HT-29 (cell line): ENCODE measurements around the gene TMEM51. TPM values are rescaled to one million over a fixed set of nuclear protein-coding genes. Genes with fewer than 3 reads are reported as not detected.

Source experiments
- DNase-seq: peaks from one replicate; pipeline ENCODE4 v3.0.0-alpha.2; 2015; ENCODE audit warnings: low spot score
- total RNA-seq: library from RNA; depleted of rRNA; stranded (reverse); fragments of >200 nt; shearing (Covaris generic); gene quantifications from 2 replicates; pipeline ENCODE4 v1.2.3, GENCODE V29; 2014; rRNA removed

The TMEM51 gene, protein sequence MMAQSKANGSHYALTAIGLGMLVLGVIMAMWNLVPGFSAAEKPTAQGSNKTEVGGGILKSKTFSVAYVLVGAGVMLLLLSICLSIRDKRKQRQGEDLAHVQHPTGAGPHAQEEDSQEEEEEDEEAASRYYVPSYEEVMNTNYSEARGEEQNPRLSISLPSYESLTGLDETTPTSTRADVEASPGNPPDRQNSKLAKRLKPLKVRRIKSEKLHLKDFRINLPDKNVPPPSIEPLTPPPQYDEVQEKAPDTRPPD
- total RNA-seq: 23.5 and 24.7 TPM in 2 replicates

DNA sequence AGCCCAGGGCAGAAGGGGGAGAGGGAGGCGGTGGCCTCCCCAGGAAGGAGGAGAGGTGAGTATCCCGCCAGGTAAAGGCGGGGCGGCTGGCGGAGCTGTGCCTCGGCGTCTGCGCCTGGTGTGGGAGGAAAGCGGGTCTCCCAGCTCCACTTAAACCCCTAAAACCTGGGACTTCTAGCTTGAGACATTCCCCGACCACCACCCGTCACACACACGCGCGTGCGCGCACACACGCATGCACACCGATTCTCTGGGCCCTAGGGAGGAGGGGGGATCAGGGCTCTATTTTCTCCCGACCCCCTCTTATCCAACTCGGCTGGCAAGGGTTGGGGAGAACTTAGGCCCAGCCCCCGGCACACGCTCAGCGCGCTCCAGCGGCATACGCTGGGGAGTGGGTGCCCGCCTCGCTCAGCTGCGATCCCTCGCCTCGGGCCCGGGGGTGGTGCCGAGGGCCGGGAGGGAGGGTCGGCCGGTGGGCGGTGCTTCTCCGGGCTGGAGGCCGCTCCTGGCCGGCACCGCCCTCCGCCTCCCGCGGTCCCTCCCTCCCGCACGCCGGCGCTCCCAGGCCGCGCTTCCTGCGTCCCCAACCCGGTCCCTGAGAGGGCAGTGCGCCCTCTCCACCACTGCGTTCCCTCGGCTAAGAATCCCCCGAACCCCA is at the start of gene TMEM51:
Gene TMEM51 (plus strand): TSS at position 564 of the 658 bp plus-strand sequence. CDS start 61,341 bp downstream, outside the sequence.
- DNase-seq: peak; percentile 78

DNA sequence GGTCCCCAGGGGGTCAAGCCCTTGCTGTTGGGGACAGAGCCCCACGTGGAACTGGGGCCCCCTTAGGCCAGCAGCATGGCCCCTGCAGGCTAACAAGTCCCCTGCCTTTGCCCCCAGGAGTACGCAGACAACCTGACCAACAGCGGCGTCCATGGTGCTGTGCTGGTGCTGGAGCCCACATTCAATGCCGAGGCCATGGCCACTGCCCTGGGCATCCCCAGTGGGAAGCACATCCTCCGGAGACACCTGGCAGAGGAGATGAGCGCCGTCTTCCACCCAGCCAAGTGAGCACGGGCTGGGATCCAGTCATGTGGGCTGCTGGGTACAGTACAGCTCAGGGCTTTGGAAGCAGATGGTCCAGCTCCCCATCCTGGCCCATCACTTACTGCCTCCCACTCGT is 49.6 kb upstream of the TMEM51 start:
- no peak for DNase-seq

DNA sequence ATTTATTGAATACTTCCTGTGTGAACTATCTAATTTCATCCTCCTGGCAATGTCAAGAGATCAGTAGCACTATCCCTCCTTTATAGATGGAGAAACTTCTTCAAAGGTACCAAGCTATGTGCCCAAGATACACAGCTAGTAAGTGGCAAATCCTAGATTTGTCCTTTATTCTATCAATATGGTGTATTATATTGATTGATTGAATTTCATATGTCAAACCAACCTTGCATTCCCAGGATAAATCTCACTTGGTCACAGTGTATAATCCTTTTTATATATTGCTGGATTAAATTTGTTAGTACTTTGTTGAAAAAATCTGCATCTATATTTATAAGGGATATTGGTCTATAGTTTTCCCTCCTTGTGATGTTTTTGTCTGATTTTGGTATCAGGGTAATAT is 48.8 kb upstream of the TMEM51 start:
- DNase-seq: no peak

DNA sequence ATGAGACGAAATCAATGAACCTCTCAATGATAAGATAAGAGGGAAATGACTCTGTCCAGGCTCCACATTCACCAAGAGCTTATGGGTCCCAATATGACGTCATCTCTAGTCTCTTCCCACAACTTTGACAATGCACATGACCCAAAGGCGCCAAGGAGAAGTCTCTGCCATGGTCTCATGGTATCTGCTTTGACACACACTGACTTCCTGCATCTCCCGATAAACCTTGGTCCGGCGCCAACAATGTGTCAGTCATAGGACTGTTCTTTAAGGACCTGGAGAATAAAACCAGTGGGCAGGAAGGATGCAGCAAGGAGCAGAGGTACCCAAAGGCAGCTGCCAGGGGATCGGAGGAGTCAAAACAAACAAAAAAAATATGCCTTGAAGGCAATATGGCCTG is 46.9 kb upstream of the TMEM51 start:
- DNase-seq: peak; percentile 30

DNA sequence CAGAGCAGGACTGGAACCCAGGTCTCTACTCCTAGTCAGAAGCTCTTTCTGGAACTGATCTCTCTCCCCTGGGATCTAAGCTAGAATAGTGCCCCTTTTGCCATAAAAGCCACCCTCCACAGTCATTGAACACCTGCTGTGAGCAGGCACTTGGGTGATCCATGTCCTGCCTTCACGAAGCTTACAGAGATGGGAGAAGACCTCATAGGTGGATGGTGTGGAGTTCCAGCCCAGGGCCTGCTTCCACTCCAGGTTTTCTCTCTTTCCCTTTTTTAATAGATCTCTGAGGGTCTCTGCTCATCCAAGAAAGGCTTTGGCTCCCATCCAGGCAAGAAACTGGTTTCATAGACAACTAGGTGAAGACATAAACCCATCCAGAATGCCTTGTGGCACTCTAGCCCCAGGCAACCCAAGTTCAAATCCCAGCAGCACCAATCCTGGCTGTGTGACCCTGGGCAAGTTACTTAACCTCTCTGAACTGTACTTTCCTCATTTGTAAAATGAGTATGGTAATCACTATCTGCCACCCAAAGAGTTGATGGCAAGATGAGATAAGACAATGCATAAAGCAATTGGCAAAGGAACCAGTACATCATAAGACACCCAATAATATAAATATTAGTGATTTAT is 46.4 kb upstream of the TMEM51 start:
- DNase-seq: no peak

DNA sequence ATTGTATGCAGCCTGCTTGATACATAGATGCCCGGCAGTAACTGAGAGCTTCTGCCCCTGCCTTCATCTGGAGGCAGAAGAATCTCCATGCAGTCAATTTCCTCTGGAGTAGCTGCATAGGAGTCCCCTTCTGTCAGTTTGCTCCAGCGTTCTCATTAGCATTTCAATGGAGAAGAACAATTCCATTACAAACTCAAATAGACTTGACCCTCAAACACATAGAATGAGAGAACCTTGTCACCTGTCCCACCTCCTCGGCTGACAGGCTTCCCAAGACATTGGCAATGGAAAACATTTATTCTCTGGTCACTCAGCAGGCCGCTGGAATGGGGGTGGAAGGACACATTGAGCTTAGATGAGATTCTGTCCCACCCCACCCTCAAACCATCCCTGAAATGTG is 45.6 kb upstream of the TMEM51 start:
- no peak for DNase-seq

DNA sequence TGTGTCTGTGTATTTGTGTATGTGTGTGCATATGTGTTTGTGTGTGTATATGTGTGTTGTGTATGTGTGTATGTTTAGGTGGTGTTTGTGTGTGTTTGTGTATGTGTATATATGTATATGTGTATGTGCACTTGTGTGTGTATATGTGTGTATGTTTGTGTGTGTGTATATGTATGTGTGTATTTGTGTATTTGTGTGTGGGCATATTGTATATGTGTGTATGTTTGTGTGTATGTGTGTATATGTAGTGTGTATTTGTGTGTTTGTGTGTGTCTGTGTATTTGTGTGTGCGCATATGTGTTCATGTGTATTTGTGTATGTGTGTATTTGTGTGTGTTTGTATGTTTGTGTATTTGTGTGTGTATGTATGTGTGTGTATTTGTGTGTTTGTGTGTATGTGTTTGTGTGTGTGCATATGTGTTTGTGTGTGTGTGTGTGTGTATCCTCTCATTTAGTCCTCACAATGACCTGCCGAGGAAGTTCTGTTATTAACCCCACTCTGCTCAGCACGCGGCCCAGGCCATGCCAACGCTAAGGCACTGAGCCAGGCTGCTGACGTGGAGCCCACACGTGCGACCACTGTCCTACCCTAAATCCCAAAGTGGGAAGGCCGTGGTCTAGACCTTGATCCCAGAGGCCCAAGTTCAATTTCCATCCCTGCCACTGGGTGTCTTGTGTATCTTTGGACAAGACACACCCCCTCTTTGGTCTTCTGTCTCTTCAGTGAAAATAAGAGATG is 43.2 kb upstream of the TMEM51 start:
- DNase-seq: no peak

DNA sequence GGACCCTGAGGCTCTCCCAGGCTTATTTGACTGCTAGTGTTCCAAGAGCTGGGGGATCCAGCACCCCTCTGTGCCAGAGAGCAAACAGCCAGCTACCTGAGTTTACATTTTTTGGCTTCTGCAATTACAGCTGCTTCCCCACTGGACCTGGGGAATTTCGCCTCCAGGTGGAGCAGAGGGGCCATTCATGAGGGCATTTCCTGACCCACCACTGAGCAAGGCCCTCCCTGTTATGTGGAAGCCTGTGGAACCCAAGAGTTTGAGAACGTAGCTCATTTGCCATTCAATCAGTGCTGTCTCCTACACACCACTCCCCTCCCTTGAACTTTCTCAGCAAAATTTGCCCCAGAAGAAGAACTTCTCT is 42.7 kb upstream of the TMEM51 start:
- no peak for DNase-seq

DNA sequence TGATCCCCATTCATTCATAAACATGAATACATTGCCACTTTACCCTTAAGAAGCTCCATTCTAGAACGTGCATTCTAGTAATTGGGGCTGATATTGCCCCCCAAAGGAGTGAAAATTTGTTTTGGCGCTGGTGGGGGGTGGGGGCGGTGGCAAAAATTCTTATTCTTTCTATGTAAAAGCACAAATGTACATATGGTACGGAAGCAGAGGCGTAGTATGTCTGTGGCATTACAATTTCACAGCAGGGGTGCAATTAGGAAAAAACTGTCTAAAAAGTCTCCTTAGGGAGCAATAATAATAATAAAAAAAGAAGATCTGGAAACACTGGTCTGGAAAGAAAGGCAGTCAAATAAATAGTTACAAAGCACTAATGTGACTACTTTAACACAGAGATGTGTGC is 40.4 kb upstream of the TMEM51 start:
- no peak for DNase-seq

DNA sequence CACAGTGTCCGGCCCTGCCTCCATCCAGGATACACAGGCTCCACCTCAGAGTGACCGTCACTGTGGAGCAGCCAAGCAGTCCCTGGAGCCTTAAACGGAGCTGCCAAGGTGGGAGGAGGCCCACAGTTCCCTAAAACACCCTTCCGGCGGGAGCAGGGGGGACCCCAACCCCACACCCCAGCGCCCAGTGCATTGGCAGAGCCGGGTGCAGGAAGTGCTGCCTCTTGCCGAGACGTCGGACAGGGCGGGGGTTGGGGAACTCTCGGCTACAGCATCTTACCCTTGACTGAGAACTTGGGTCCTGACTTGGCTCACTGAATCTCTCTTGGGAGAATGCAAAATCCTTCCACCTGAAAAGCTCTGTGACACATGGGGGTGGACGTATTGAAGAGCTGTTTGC is 38.7 kb upstream of the TMEM51 start:
- no peak for DNase-seq

DNA sequence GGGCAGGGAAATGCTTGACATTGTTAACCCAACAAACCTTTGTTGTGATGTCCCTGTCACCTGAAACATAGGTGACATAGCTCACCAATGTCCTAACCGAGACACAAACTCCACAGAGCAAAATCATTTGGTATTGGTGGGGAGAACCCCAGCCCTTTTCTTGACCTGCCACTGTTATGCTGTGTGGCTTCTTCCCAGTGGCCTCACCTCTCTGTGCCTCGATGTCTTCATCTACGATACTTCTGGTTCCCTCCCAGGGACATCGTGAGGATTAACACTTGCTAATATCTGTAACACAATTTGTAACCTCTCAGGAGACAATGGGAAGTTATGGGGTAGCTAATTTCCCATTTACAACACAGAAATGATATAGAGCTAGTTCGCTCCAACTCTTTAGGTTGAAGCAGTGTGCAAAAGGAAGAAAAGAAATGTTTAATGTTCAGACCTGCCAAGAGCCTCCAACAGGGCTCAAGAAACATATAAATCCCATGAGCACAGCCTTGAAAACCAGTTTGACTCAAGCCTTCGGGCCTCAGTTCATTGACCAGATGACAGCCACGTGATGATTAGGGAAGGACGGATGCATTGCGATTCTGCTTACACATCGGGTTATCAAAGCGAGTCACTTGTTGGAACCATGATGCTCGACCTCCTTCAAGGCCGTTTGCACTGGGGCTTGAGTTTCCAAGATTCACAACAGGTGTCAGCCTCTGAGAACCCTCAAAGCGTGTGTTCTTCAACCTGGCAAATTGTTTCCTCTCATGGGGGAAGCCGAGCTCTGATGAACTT is 37.8 kb upstream of the TMEM51 start:
- DNase-seq: no peak

DNA sequence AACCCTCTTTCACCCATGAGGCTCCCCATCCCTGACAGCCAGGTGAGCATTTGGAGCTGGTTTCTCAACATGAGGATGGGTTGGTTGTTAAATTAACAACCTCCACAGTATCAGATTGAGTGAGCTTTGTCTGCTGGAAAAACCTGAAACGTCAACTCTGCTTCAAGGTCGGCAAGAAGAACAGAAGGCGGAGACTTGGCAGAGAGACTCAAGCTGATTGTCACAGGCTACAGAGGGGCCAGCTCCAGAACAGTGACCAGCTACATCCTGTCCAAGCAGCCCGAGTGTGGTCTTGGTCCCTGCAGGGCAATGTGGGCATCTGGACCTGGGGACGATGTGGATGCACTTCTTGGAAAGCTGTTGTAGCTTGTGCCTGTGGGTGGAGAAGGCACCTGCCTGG is 36.6 kb upstream of the TMEM51 start:
- no peak for DNase-seq

DNA sequence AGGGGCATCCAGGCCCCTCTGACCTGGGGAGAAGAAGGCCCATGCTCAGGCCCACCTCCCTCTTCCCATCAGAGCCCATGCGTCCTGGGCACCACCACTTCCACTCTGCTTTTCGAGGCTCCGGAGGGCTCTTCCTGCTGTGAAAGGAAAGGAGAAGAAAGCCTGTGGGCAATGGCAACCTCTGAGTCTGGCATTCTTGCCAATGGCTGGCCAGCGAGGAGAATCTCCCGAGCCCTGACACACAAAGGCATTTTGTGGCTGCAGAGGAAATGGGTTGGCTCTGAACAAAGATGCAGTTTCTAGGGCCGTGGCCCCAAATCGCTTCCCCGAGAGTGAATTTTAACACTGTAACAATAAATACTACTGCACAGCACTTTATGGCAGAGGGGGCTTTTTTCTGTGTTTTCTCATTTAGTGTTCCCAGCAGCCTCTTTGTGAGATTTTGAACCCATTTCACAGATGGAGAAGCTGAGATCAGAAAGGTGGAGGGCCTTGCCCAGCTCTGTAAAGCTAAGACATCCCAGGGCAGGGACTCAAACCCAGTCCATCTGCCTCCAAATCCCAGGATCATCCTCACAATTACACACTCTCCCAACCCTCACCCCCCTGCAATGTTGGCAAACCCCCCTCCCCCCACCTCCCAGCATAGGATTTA is 35.7 kb upstream of the TMEM51 start:
- DNase-seq: no peak

DNA sequence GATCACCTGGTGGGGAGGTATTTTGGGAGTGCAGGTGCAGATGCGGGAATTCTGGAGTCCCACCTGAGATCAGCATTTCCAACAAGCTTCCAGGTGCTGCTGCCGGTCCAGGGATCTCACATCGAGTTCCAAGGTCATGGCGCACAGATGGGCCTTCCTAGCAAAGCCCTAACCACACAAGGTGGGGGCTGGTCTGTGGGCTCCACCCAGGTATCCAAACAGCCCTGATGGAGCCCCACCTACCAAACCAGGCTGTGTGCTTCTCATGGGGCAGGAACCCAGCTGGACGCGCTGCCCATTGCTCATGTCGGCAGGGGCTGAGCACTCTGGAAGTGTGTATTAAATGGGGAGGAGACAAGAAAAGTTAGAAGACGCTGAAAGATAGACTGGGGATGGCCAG is 35.0 kb upstream of the TMEM51 start:
- DNase-seq: no peak

DNA sequence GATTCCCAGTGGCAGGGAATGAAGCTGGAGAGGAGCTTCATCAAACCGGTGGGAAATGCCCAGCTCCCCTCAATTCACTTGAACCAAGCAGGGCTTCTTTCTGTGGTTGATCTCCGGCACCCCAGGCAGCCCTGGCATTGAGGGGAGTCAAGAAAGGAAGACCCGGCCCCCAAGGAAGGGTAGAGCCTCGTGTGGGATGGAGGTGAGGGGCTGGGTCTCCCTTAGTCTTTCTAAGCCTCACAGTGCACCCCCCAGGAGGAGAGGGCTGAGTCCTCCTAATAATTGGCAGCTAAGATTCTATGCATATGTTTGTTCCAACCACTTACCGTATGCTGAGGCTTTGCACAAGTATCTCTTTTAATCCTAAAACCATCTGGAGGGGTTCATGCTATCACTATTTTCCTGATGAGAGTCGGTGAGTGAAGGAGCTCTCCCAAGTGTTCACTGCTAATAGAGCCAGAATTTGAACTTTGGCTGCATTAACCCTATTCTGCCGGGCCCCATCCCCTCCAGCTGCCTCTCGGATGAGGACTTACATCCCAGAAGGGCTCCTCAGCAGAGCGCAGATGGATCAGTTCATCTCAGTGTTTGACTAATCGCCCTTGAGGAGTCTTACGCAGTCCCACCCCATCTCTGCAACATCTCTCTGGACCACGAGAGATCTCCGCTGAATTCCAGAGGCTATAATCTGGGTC is 33.1 kb upstream of the TMEM51 start:
- DNase-seq: no peak

DNA sequence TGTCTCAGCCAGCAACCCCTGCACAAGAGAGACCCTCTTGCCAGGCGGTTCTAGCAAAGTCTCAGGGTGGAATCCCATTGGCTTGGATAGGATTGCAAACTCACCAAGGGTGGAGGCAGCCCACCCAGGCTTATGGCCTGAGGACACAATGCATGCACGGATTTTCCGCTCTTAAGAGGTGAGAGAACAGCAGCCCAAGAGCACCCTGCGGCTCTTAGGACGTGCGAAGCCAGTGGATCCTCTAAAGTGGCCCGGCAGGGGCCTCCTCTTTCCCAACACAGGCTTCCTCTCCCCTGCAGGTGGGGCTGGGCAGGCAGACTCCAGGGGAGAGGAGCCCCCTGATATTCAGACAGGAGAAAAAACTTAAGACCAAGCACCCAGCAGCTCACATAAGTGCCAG is 31.2 kb upstream of the TMEM51 start:
- DNase-seq: no peak

DNA sequence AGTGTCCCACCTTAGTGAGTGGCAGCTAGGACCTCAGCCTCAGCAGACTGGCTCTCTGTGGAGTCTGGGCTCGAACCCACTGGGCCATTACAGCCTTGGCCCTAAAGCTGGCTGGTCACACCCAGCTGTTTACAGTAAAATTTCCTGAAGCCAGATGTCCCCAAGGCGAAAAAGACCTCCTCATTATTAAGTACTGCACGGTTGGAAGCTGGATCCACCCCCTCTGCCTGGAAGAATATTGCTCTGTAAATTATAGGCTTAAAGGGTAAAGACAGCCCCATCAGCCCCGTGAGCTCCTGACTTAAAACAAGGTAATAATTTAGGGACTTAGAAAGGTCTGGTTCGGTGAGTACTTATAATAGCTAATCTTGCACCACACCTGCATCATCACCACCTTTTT is 30.3 kb upstream of the TMEM51 start:
- no peak for DNase-seq

DNA sequence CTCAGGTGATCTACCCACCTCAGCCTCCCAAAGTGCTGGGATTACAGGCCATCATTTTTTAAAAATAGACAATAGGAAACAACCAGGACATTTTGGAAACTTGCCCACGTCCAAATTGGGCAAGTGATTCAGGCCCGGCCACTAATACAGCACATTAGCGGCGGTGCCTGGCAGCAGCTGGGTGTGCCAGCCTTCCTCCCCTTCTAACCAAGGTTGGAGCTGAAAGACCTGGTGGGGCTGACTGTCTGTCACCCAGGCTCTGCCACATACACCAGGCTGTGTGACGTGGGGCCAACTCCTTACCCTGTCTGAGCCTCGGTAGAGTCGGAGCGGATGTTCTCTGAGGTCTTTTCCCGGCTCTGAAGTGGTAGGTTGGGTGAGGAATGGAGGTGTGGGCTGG is 29.6 kb upstream of the TMEM51 start:
- no peak for DNase-seq

DNA sequence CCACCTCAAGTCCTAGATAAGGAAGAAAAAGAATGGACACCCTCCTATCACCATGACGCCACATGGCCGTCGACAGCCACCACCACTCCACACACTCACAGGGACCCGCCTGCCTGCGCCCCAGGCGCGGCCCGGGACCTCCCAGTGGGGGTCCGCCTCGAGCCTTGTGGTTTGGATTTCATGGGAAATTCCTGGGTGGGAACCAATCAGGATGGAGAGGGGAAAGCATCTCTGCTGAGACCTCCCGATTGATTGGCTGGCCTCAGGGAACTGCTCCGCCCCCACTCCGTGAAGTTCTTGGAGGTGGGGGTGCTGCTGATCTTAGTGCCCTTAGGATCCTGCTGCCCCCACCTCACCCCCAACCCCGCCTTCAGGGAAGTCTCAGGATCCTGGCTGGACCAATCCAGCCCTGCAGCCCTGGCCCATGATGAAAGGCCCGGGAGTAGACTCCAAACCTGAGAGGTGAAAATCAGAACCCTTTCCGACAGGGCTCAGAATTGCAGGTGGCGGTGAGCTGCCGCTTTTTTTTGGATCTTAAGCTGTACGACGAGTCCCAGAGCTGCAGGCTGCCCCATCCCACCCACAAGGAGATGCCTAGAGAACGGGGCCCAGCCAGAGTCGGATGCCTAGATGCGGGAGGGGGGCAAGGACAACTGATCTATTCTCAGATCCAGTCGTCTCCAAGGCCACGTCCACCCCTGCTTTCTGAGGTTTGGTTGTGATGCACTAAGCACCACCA is 29.0 kb upstream of the TMEM51 start:
- DNase-seq: no peak
